GM20000 (cell line): Measurements from ENCODE around the gene SLC25A1.

ENCODE experiments used
- DNase-seq: peaks from one replicate; pipeline ENCODE4 v3.0.0; 2012; ENCODE audit warnings: low spot score
- TF ChIP-seq, protein P1 (sequence below): IDR thresholded peaks from 2 replicates; pipeline ENCODE4 v1.5.1; 2012; ENCODE audit warnings: mild to moderate bottlenecking, control low read depth; ENCODE audit errors: extremely low read depth, missing control alignments

Gene SLC25A1

DNA sequence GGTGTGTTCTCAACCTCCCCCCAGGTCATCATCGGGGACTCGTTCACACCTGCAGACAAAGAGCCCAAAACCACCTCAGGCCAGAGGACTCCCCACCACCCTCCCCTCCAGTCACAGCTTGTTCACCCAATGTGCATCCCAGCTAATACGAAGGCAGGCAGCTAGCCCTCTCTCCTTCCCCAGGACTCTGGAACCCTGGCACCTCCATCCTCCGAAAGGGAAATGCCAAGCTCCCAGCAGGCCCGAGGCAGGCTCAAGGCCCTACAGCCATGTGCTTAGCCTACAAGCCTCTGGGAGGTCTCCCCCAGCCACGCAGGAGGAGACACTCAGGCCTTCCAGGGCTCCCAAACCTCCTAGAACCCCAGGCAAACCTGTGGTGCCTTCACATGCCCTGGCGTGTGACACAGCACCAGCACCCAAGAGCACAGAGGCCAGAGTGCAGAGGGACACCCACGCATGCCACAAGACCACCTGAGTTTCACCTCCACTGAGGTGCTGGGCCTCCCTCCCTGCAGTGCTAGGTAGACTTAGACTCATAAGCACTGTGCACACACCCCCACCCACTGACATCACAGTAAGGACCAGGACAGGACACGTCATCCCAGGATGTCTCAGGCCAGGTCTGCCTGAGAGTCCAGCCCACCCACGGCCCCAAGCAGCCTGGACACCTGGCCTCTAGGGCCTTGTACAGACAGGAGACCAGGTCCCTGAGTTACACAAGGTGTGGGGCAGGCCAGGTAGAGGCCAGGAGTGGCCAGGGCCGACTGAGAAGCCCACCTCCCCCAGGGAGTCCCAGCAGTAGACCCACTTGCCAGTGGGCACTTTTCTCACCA, 40.9 kb downstream of the SLC25A1 start:
- TF ChIP-seq, protein P1, sequence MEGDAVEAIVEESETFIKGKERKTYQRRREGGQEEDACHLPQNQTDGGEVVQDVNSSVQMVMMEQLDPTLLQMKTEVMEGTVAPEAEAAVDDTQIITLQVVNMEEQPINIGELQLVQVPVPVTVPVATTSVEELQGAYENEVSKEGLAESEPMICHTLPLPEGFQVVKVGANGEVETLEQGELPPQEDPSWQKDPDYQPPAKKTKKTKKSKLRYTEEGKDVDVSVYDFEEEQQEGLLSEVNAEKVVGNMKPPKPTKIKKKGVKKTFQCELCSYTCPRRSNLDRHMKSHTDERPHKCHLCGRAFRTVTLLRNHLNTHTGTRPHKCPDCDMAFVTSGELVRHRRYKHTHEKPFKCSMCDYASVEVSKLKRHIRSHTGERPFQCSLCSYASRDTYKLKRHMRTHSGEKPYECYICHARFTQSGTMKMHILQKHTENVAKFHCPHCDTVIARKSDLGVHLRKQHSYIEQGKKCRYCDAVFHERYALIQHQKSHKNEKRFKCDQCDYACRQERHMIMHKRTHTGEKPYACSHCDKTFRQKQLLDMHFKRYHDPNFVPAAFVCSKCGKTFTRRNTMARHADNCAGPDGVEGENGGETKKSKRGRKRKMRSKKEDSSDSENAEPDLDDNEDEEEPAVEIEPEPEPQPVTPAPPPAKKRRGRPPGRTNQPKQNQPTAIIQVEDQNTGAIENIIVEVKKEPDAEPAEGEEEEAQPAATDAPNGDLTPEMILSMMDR: no peak
- no peak for DNase-seq

DNA sequence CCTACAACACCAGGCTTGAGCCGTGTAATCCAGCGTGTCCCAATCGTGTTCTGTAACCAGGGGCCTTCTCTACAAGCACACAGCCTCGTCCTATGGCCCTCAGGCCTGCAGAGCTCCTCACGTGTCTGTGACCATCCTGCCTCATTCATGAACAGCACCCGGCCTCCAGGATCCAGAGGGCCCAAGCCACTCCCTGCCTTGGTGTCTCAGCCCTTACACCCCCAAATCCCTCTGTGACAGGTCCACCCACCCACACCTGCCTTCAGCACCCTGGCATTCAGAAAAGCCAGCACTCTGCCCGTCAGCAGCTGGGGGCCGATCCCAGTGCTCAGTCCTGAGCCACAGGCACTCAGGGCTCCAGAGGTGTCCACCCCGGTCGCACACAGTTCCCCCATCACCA, 41.6 kb downstream of the SLC25A1 start:
- DNase-seq: no peak
- TF ChIP-seq, protein P1: no peak

DNA sequence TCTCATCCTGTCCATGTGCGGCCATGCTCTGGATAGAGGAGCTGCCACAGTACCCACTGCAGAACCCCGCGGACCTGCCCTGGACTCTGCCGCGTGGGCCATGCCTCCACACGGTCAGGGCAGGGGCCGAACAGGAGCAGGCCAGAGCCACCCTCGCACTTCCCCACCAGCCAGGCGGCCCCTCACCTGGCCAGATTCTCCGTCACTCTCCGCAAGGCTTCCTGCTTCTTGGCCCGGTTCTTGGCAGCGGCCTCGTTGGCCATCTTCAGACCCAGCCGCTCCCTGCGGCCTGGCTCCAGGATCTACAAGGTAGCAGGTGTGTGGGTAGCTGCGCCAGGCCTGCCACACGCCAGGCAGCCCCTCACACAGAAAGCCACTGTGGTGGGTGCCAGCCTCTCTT, 43.7 kb downstream of the SLC25A1 start:
- TF ChIP-seq, protein P1: no peak

DNA sequence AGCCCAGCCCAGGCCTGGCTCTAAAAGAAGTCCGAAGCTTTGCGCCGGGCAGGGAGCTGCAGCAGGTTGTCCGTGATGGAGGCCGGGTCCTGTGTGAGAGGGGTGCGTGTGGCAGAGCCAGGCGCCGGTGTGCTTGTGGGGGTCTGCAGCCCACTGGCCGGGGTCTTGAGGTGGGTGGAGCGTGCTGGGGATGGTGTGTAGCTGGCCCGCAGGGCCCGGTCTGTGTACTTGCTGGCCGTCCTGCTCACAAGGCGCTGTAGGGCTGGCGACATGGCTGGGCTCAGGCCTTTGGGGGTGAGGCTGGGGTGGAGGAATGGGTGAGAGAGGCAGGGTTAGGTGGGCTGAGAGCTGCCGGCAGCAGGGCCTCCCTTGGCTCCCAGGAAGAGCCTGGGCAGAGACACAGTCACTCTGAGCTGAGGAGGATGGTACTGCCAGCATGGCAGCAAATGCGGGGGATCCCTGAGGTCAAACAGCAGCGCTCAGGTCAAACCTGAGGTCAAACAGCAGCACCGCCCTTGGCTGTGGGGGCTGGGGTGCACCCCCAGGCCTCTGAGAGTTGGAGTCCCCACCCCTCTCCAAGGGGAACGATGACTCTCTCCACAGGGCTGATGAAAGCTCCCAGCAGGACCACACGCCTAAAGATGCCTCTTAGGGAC, 44.2 kb downstream of the SLC25A1 start:
- TF ChIP-seq, protein P1: no peak
- no peak for DNase-seq

More for the DNA sequence above, 43.7 kb downstream of the SLC25A1 start:
- no peak for DNase-seq

DNA sequence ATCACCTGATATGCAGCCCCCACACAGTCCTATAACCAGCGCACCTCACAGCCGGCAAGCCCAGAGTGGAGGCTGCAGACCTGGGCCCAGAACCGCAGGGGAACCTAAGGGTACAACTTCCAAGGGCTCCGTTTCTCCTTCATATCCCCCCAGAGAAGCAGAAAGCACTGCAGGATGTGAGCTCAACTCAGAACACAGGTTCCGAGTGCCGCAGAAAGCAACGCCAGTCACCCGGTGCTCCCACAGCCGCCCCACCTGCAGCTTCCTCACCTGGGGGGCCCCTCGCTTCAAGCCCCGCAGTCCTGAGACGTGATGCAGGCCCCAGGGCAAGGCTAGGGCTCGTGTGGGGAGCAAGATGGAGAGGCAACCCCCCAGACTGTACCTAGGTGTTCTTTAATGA, 45.0 kb downstream of the SLC25A1 start:
- TF ChIP-seq, protein P1: no peak
- DNase-seq: no peak

DNA sequence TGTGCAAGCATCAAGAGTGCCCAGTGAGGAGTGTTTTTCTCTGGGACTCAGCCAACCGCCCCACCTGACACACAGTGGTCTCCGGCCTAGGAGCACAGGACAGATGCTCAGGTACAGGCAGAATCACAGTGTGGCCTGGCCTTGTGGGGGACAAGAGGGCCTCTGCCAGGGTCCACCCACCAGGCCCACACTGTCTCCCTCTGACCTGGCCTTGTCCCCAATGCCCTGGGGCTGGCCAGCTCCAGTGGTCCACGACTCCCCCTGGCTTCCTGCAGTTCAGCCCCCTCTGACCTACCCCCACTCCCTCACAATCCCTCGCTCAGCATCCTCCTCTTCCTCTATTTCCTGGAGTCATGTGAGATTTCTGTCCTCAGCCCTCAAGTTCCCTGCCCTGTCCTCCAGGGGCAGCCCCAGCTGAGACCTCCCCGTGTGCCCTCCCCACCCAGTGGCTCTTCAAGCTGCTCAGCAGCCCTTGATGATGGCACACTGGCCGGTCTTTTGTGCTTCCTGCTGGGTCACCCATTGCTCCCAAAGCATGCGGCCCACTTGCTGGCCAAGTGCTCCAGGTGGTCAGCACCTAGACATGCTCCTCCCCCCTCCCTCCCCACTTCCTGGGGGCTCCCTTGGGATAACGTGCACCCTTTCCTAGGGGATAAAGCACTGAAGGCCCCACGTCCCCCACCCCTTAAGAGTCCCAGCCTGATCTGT, 45.7 kb downstream of the SLC25A1 start:
- DNase-seq: no peak
- TF ChIP-seq, protein P1: no peak

DNA sequence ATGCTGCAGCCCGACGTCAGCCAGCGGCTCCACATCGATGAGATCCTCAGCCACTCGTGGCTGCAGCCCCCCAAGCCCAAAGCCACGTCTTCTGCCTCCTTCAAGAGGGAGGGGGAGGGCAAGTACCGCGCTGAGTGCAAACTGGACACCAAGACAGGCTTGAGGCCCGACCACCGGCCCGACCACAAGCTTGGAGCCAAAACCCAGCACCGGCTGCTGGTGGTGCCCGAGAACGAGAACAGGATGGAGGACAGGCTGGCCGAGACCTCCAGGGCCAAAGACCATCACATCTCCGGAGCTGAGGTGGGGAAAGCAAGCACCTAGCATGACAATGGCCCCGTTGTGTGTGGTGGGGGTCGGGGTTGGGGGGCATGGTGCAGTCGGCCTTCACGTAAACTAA, 46.4 kb downstream of the SLC25A1 start:
- DNase-seq: no peak
- TF ChIP-seq, protein P1: no peak
